NCI-H446 treated with DMSO at 0.1 percent for 48 hours (cell line): Measurements from ENCODE around the gene LMF2.
"Not testable (repeated sequence)": the region's sequence is repeated elsewhere in the genome, so short reads cannot be mapped to it uniquely, and the experiment has no call there.

ENCODE experiments used
- DNase-seq: peaks from one replicate; lab custom pipeline; 2025; lab: John Stamatoyannopoulos, UW

Gene LMF2

DNA sequence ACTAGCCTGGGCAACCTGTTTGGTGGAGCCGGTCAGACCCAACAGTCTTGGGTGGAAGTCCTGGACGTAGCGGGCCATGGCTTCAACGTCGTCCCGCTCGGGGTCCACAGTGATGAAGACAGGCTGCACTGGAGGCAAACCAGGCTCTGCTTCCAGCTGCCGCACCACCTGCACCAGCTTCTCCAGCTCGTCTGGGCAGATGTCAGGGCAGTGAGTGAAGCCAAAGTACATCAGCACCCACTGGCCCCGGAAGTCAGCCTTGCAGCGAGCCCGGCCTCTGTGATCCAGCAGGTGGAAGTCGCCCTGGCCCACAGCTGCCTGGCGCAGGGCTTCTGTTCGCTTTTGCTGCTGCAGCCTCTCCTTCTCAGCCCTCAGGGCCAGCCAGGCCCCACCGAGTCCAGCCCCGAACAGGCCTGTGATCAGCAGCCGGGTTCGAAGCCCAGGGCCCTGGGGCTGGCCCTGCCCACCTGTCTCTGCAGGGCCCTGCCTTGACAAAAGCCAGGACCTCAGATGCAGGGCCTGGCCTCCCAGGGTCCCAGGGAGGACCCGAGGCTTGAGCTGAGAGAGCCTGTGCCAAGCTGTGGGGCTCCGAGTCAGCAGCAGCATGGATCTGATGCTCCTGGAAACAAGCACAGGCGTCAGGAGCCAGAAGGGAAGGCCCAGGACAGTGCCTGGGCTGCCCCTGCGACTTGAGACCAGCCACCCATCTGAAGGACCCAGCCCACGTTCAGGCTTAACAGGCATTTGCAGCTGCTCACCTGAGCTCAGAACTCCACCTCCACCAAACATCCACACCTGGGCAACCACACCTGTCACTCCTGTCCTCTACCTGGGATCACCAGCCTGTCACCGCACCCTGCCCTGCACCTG, 16.5 kb upstream of the LMF2 start:
- DNase-seq, result no peak

DNA sequence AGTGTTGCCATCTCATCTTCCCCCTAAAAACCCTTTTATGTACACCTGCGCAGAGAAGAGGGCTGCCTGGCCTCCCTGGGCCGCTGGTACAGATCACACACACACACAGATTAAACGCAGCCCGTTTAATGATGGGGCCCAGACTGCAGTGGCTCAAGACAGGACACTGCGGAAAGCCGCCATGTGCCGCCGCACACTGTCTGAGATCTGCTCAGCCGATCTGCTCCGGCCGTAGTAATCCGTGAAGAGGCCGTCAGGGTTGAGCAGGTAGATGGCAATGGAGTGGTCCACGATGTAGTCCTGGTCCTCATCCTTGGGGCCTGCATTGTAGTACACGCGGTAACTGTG, 15.9 kb upstream of the LMF2 start:
- no peak for DNase-seq

DNA sequence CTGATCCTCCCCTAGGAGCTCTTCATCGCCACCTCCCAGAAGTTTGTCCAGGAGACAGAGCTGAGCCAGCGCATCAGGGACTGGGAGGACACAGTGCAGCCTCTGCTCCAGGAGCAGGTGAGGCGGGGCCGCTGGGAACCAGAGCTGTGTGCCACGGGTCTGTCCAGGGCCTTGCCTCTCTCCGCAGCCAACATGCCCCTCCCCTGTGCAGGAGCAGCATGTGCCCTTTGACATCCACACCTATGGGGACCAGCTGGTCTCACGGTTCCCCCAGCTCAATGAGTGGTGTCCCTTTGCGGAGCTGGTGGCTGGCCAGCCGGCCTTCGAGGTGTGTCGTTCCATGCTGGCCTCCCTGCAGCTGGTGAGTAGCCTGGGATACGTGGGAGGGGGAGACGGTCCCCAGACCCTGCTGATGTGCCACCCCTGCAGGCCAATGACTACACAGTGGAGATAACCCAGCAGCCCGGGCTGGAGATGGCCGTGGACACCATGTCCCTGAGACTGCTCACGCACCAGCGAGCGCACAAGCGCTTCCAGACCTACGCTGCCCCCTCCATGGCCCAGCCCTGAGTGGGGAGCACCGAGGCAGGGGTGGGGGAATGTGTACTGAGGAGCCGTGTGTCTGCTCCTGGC, 15.4 kb upstream of the LMF2 start:
- DNase-seq, result no peak

DNA sequence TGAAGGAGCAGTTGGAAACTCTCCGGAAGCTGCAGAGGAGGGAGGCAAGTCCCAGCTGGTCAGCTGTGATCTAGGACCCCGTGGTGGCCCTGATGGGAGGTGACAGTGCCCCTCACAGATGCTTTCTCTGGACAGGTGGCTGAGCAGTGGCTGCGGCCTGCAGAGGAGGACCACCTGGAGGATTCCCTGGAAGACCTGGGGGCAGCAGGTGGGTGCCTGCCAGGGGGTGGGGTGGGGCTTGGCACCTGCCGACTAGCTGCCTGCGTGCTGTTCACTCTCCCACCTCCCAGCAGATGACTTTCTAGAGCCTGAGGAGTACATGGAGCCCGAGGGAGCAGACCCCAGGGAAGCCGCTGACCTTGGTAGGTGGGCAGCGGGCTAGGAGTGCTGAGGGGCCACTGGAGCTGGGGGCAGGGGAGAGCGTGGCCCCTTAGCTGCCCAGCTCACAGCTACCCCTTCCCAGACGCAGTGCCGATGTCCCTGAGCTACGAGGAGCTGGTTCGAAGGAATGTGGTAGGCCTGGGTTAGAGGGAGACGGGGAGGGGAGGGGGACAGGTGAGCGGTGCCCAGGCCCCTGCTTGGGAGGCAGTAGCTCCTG, 14.8 kb upstream of the LMF2 start:
- DNase-seq, result no peak

DNA sequence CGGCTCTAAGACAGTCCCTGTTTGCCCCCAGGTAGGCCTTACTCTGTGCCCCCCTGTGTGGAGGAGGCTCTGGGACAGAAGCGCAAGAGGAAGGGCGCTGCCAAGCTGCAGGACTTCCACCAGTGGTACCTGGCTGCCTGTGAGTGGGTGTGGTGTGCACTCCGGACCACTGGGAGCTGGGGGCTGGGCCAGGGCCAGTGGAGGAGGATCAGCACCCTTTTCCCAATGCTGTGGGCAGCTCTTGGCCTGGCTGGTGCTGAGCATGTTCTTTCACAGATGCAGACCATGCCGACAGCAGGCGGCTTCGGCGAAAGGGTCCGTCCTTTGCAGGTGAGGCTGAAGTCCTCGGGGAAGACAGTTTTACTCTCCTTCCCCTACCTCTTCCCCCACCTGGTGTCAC, 14.2 kb upstream of the LMF2 start:
- DNase-seq, result no peak

DNA sequence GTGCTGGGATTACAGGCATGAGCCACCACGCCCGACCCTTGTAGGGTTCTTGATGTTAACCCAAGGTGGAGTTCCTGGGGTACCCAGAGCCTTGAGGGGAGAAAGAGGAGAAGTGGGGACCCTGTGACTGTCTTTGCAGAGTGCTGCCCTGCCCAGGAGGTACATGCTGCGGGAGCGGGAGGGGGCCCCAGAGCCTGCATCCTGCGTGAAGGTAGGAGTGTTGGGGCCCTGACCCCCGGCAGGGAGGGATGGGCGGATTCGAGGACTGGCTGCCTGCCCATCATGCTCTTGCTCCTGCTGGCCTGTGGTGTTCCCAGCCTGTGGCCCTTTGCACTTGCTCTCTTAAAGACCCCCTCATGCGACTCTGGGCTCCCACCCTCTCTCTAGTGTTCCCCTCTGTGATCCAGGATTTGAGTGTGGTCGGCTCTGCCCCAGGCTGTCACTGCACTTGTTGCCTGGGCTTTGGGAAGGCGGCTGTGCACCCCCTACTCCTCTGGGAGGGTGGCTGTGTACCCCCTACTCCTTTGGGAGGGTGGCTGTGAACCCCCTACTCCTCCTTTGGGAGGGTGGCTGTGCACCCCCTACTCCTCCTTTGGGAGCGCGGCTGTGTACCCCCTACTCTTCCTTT, 13.4 kb upstream of the LMF2 start:
- DNase-seq, result no peak

DNA sequence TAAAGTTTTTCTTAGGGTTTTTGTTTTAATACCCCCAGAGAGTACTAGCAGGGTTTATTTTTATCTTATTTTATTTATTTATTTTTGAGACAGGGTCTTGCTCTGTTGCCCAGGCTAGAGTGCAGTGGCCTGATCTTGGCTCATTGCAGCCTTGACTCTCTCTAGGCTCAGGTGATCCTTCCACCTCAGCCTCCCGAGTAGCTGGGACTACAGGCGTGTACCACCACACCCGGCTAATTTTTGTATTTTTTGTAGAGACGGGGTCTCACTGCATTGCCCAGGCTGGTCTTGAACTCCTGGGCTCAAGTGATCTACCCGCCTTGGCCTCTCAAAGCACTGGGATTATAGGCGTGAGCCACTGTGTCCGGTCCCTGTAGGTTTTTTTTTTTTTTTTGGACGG, 12.7 kb upstream of the LMF2 start:
- not testable (repeated sequence) for DNase-seq

DNA sequence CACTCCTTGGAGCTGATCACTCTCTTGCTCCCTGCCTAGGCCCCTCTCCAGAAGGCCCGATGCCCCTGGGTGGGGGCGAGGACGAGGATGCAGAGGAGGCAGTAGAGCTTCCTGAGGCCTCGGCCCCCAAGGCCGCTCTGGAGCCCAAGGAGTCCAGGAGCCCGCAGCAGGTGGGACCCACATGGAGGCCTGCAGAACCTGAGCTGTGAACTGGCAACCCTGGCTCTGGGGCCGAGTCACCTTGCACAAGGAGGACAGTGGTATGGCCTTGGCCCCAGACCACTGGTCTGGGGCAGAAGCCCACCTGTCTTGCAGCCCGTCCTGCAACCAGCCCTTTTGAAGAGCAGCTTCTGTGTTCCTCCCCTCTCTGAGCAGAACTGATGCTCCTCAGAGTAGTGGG, 11.6 kb upstream of the LMF2 start:
- DNase-seq, result no peak

DNA sequence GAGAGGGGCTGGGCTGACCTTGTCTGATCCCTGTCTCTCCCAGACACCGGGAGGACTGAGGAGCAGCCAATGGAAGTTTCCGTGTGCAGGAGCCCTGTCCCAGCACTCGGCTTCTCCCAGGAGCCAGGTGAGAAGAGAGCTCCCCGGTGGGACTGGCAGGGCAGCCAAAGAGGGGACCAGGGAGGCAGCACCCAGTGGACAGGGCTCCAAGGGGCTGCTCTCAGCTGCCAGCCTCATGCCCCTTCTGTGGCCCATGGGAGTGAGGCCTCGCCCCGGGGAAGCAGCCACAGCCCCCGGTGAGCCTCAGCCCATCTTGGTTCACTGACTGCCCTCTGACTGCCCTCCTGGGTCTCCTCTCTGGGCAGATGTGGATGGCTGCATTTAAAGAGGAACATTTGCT, 11.1 kb upstream of the LMF2 start:
- DNase-seq, result no peak

DNA sequence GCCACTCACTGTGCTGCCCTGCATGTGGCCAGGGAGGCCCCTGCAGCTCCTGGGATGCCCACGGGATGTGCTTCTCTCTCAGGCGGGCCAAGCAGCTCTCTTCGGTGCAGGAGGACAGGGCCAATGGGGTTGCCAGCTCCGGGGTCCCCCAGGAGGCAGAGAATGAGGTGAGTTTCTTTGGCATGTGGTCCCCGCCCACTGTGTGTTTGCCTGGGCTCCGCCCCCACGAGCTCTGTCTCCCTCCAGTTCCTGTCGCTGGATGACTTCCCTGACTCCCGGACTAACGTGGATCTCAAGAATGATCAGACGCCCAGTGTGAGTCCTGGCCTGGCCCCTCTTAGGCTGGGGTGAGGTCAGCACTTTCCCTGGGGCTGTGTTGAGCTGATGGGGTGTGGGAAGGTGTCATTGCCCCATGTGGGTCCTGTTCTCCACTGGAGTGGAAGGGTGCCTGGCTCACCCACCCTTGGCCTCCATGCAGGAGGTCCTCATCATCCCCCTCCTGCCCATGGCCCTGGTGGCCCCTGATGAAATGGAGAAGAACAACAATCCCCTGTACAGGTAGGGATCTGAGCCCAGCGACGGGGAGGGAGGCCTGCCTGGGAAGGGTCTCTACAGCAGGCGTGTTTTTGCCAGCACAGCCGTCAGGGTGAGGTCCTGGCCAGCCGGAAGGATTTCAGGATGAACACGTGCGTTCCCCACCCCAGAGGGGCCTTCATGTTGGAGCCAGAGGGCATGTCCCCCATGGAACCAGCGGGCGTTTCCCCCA, 10.2 kb upstream of the LMF2 start:
- DNase-seq, result no peak

DNA sequence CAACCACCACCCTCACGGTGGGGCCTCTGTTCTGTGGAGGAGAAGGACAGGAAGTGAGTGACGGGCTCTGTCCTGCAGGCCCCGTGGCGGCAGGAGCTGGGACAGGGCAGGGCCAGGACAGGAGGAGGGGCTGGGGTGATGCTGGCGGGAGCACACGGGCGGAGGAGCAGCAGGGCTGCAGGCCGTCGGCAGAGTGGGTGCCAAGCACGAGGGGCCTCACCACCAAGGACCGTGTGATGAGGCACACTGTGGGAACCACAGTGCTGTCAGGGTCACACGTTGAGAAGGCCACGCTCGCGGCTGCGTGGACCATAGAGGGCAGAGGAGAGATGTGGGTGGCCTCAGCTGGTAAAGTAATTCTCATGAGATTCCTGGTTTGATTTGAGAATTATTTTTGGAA, 9.4 kb upstream of the LMF2 start:
- no peak for DNase-seq

DNA sequence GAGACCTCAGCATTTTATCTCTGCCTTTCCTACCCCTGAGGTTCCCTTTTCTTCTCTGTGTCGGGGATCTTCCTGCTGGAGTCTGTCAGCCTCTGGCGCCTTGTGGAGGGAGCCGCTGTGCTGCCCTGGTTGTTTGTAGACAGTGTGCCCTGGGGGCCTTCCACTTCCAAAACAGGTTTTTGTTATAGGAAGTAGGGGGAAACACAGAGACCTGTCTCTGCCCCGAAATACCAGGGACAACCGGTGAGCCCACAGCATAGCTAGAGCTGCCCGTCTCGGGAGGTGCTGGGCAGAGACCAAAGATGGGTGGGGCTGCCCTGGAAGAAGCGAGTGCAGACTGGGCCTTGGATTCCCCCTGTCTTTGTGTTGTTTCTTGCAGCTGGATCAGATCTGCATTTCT, 8.6 kb upstream of the LMF2 start:
- DNase-seq, result no peak

DNA sequence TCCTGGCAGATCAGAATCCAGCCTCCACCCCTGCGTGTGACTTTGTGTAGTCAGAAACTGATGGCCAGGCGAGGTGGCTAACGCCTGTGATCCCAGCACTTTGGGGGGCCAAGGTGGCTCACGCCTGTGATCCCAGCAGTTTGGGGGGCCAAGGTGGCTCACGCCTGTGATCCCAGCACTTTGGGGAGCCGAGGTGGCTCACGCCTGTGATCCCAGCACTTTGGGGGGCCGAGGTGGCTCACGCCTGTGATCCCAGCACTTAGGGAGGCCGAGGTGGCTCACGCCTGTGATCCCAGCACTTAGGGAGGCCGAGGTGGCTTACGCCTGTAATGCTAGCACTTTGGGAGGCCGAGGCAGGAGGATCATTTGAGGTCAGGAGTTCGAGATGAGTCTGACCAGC, 5.7 kb upstream of the LMF2 start:
- DNase-seq, result no peak

DNA sequence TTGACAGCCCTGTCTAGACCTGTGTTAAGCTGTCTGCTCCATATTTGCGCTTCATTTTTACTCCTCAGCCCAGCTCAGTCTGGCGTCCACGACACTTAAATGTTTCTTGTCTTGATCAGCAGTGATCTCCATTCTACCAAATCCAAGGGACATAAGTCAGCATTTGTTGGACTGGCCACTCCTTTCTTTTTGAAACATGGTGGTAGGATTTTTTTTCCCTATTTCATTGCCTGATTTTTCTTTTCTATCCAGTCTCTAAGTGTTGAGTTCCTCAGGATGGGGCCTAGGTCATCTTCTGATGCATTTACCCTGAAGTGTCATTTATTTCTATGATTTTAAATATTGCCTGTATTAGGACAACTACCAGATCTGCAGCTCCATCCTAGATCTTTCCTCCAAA, 1.4 kb upstream of the LMF2 start:
- DNase-seq, result no peak

DNA sequence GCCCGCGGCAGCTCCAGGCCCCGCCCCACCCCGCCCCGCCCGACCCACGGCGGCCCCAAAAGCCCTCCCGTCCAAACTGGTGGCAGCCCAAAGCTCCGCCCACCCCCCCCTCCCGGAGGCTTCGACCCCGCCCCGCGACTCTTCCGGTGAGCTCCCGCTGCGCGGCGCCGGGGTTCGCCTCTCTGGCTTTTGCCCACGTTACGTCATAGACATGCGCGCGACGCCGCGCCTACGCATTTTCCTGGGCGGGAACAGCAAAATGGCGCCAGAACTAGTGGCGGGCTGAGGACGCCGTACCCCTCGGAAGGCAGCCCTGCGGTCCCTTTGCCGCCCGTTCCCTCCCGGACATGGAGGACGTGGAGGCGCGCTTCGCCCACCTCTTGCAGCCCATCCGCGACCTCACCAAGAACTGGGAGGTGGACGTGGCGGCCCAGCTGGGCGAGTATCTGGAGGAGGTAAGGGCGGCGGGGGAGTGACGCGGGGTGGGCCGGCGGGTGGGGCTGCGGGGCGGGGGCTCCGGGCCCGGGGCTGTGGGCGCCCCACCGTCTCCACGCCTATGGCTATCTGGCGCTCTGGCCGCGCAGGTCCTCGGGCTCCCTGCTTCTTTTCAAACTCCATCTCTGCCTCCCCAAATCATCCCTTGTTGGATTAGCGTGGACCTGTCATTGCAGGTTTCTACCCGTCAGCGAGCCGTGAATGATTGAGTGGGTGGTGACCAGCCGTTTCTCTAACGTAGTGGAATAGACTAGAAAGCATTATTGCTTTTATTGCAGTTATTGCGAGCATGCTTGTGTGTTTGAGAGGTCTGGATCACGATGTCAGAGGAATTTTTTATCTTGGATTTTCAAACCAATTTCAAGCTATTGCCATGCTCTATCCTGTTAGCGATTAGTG, 736 bp upstream of the LMF2 start, which contains the start of gene NCAPH2:
Gene NCAPH2, plus strand, starts transcription at position 234 of the 894 bp plus-strand sequence. Its CDS starts 114 bp downstream, at position 348.
- DNase-seq, result peak; percentile 90

DNA sequence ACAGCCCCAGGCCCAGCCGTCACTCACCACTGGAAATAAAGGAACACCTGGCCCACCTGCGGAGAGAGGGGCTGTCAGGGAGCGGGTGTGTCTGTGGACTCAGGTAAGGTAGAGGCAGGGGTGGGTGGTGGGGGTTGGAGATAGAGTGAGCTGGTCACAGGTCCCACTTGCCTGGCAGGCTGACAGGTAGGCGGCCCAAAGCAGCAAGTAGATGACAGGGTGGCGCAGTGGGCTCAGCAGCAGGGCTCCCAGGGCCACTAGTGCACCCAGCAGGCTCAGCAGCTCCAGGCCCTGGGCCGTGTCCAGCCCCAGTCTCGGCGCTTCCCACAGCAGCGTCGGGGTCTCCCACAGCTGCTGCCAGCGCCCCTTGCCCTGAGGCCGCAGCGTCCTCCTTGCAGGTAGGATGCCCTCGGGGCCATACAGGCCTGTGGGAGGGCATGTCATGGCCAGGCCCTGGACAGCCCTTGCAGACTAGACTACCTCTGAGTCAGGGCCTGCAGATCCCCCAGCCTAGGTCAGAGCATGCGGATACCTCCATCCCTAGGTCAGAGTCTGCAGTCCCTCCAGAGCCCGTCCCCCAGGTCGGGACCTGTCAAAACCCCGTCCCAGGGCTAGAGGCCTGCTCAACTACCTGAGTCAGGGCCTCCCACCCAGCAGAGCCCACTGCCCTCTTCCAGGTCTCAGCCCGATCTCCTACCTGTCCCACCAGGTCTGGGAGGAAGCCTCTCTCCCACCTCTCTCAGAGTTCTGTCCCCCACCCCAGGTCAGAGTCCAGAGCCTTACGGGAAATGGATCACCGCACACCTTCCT, 686 bp downstream of the LMF2 start:
- no peak for DNase-seq

DNA sequence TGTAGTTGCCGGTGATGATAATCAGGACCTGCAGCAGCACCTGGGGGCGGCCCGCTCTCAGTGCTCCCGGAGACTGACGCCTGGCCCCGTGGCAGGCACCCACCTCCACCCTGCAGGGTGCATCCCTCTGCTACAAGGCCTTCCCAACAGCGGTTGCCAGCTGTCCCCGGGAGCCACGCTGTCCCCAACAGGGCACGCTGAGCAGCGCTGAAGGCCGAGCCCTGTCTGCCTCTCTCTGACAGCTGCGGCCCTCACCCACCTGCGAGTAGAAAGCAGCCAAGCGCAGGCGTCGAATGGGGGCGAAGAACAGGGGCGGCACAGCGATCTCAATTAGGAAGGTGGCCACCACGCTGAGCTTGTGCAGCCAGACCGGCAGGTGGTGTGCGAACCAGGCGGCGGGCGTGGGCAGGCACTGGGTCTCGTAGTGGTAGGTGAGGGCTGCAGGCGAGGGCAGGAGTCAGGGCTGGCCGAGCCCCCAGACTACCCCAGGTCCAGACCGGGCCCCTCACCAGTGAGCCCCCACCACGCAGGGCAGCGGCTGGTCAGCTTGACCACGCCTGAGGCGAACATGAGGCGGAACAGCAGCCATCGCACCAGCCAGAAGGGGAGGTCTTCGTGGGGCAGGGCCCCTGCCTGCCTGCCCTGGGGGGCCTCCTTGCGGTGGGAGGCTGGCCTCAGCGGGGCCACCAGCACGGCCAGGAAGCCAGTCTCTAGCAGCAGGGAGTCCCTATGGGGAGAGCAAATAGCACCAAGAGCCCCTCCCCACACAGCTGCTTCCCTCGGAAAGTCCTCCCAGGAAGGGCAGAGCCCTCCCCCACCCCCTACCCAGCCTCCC, 1.5 kb downstream of the LMF2 start:
- DNase-seq, result no peak

DNA sequence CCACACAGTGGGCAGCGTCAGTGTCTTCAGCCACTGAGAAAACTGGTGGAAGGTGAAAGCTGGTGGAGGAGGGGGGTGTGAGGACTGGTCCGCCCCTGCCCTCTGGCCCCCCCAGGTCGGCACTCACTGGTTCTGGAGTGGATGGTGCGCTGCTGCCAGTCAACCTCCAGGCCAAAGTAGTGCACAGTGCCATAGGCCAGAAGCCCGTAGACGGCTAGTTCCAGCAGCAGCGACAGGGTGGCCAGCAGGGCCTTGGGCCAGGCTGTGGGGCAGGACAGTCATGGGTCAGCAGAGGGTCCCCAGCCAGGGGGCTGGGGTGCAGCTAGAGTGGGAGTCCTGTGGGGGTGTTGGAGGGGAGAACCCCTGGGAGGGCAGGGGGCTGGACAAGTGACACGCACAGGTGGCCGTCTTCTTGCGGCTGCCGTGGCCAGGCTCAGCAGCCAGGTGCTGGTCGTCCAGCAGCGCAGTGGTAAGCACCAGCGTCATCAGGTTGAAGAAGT, 2.2 kb downstream of the LMF2 start:
- DNase-seq, result no peak
